GM15510 (cell line): ENCODE measurements around the gene TYMS.

ENCODE experiments used
- POLR2A ChIP-seq: IDR thresholded peaks from 3 replicates; pipeline ENCODE4 v1.6.1; 2011; ENCODE audit warnings: borderline replicate concordance; ENCODE audit not compliant: insufficient read length; ENCODE audit errors: extremely low read depth

Gene TYMS

GRCh38 chr18:666177-666576, 8.7 kb downstream of the TYMS start:
- TF ChIP-seq POLR2A: no peak

- no peak for TF ChIP-seq POLR2A
Measured at GRCh38 chr18:666628-667027, 9.2 kb downstream of the TYMS start.

GRCh38 chr18:668260-668659, 10.8 kb downstream of the TYMS start:
- TF ChIP-seq POLR2A: no peak

- TF ChIP-seq POLR2A: no peak
Measured at GRCh38 chr18:669077-669476, 11.6 kb downstream of the TYMS start.

GRCh38 chr18:670522-670921, 13.1 kb downstream of the TYMS start:
- TF ChIP-seq POLR2A: no peak

GRCh38 chr18:671405-671804, 14.0 kb downstream of the TYMS start:
- no peak for TF ChIP-seq POLR2A

GRCh38 chr18:673317-673716, 15.9 kb downstream of the TYMS start:
- TF ChIP-seq POLR2A: no peak

GRCh38 chr18:673769-674168, 16.3 kb downstream of the TYMS start:
- no peak for TF ChIP-seq POLR2A

- no peak for TF ChIP-seq POLR2A
Measured at GRCh38 chr18:675307-675706, 17.9 kb downstream of the TYMS start.

GRCh38 chr18:676069-676468, 18.6 kb downstream of the TYMS start:
- no peak for TF ChIP-seq POLR2A

GRCh38 chr18:676736-677135, 19.3 kb downstream of the TYMS start:
- no peak for TF ChIP-seq POLR2A

GRCh38 chr18:677145-677544, 19.7 kb downstream of the TYMS start:
- TF ChIP-seq POLR2A: no peak

GRCh38 chr18:677951-678381, 20.5 kb downstream of the TYMS start:
- no peak for TF ChIP-seq POLR2A

GRCh38 chr18:678482-679182, 21.2 kb downstream of the TYMS start:
- no peak for TF ChIP-seq POLR2A

- TF ChIP-seq POLR2A: no peak
Measured at GRCh38 chr18:679516-679915, 22.1 kb downstream of the TYMS start.

- TF ChIP-seq POLR2A: no peak
Measured at GRCh38 chr18:680392-680791, 22.9 kb downstream of the TYMS start.

GRCh38 chr18:681985-682384, 24.5 kb downstream of the TYMS start:
- TF ChIP-seq POLR2A: no peak
